ENCODE measurements around the gene SLC22A2. TPM values are rescaled to one million over a fixed set of nuclear protein-coding genes. Genes with fewer than 3 reads are reported as not detected.

The SLC22A2 gene
- total and polyA plus RNA-seq, 4 donors: not detected

GRCh38 chr6:160227769-160228161, 30.9 kb downstream of the SLC22A2 start:
- Histone ChIP-seq H3K4me3 (ENCODE audit: low read depth in 1 of 3, low read length in 3 of 3) (no peak overlapping the region), H3K27me3 (ENCODE audit: control insufficient read depth in 4 of 4, insufficient read depth in 4 of 4, low read length in 3 of 4) (no peaks in the 10 kb centered on the region), H3K9ac (ENCODE audit: low read depth in 1 of 2, low read length in 2 of 2) (no peak overlapping the region), H3K27ac (ENCODE audit: low read depth in 1 of 2, low read length in 2 of 2) (no peak overlapping the region), H3K9me3 (ENCODE audit: control insufficient read depth in 4 of 4, low read length in 3 of 4) (no peaks in the 10 kb centered on the region), H3K36me3 (ENCODE audit: control insufficient read depth in 4 of 4, insufficient read depth in 3 of 4, low read depth in 1 of 4, low read length in 3 of 4) (no peaks in the 10 kb centered on the region), H3K4me1 (ENCODE audit: control insufficient read depth in 4 of 4, insufficient read depth in 4 of 4, low read length in 3 of 4) (no peaks in the 10 kb centered on the region)
- WGBS: 36% methylated on average over 1 of the region's 1 CpG
- no peak for DNase-seq (ENCODE audit: low spot score)
- TF ChIP-seq, protein P1, sequence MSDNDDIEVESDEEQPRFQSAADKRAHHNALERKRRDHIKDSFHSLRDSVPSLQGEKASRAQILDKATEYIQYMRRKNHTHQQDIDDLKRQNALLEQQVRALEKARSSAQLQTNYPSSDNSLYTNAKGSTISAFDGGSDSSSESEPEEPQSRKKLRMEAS (IDR thresholded peaks at IDR 0.05): no peak
- TF ChIP-seq, protein P2, sequence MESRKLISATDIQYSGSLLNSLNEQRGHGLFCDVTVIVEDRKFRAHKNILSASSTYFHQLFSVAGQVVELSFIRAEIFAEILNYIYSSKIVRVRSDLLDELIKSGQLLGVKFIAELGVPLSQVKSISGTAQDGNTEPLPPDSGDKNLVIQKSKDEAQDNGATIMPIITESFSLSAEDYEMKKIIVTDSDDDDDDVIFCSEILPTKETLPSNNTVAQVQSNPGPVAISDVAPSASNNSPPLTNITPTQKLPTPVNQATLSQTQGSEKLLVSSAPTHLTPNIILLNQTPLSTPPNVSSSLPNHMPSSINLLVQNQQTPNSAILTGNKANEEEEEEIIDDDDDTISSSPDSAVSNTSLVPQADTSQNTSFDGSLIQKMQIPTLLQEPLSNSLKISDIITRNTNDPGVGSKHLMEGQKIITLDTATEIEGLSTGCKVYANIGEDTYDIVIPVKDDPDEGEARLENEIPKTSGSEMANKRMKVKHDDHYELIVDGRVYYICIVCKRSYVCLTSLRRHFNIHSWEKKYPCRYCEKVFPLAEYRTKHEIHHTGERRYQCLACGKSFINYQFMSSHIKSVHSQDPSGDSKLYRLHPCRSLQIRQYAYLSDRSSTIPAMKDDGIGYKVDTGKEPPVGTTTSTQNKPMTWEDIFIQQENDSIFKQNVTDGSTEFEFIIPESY (IDR thresholded peaks at IDR 0.05): no peak
- TF ChIP-seq REST (IDR thresholded peaks at IDR 0.05): no peak
- TF ChIP-seq CTCF (IDR thresholded peaks at IDR 0.05; ENCODE audit: low read depth, low read length, missing input control): no peak
- no peak for TF ChIP-seq FOXA2 (IDR thresholded peaks at IDR 0.05)
- no peak for TF ChIP-seq SP1 (IDR thresholded peaks at IDR 0.05)
- TF ChIP-seq JUND (IDR thresholded peaks at IDR 0.05): no peak
- TF ChIP-seq HNF4G (IDR thresholded peaks at IDR 0.05): no peak
- TF ChIP-seq ATF3 (IDR thresholded peaks at IDR 0.05): no peak
- TF ChIP-seq YY1 (IDR thresholded peaks at IDR 0.05): no peak
- no peak for TF ChIP-seq FOXA1 (IDR thresholded peaks at IDR 0.05)
- TF ChIP-seq RAD21 (IDR thresholded peaks at IDR 0.05): no peak
- no peak for TF ChIP-seq RXRA (IDR thresholded peaks at IDR 0.05)
- no peak for TF ChIP-seq GABPA (IDR thresholded peaks at IDR 0.05 in 1 of 2, conservative IDR thresholded peaks at IDR 0.05 in 1 of 2)
- TF ChIP-seq HNF4A (conservative IDR thresholded peaks at IDR 0.05): no peak
- TF ChIP-seq EGR1 (IDR thresholded peaks at IDR 0.05; ENCODE audit: low read depth in 2 of 2): no peak
- no peak for TF ChIP-seq TAF1 (conservative IDR thresholded peaks at IDR 0.05)
- no peak for TF ChIP-seq NR2F2 (IDR thresholded peaks at IDR 0.05)

Measured in liver (tissue), 9 donors.